Esophagus muscularis mucosa (tissue), 3 donors: ENCODE results near the gene COG1.

ENCODE experiments used
- CTCF ChIP-seq, 3 experiments: fragments of 200-600 bp in 2 of 3; fragments of 450-650 bp in 1 of 3; sonication (generic) in 2 of 3; IDR thresholded peaks; one replicate each; pipeline ENCODE4 v1.5.1; 2017 to 2019; ENCODE audit warnings: antibody characterized with exemption in 3 of 3, mild to moderate bottlenecking in 2 of 3, moderate library complexity in 1 of 3
- POLR2A ChIP-seq: fragments of 450-650 bp; IDR thresholded peaks from one replicate; pipeline ENCODE4 v1.6.1; 2017; ENCODE audit warnings: antibody characterized with exemption, moderate library complexity, mild to moderate bottlenecking, low read depth
- POLR2AphosphoS5 ChIP-seq, 2 donors: sonication (generic); formaldehyde crosslinking; IDR thresholded peaks; one replicate each; pipeline ENCODE4 v1.6.1; 2017; ENCODE audit warnings: antibody characterized with exemption in 2 of 2

GRCh38 chr17:73232587-73233373, 39.9 kb downstream of the COG1 start:
- no peak for TF ChIP-seq CTCF (IDR thresholded peaks at IDR 0.05)
- no peak for TF ChIP-seq POLR2AphosphoS5 (IDR thresholded peaks at IDR 0.05)
- no peak for TF ChIP-seq POLR2A
